GM19324 (cell line): ENCODE measurements around the gene TTC34.

ENCODE experiments used
- ATAC-seq: cut with Tn5 transposase; IDR thresholded peaks from one replicate; pipeline ENCODE4 v1.9.1; 2021; ENCODE audit warnings: mild to moderate bottlenecking, moderate library complexity; ENCODE audit not compliant: unreplicated experiment, low FRiP score

The TTC34 gene

GRCh38 chr1:2594001-2594640 is 207.4 kb downstream of the TTC34 start:
- no peak for ATAC-seq

GRCh38 chr1:2593251-2593878 is 208.1 kb downstream of the TTC34 start:
- ATAC-seq: no peak

GRCh38 chr1:2592672-2593071 is 208.8 kb downstream of the TTC34 start:
- no peak for ATAC-seq

- ATAC-seq: no peak
Measured at GRCh38 chr1:2591581-2592261, 209.8 kb downstream of the TTC34 start.

GRCh38 chr1:2591233-2591580 is 210.3 kb downstream of the TTC34 start:
- ATAC-seq: no peak

GRCh38 chr1:2590233-2591141 is 211.0 kb downstream of the TTC34 start:
- no peak for ATAC-seq

- ATAC-seq: no peak
Measured at GRCh38 chr1:2589431-2590232, 211.9 kb downstream of the TTC34 start.

- ATAC-seq: no peak
Measured at GRCh38 chr1:2588661-2589430, 212.6 kb downstream of the TTC34 start.

GRCh38 chr1:2587860-2588571 is 213.5 kb downstream of the TTC34 start:
- ATAC-seq: no peak

- no peak for ATAC-seq
Measured at GRCh38 chr1:2587071-2587859, 214.2 kb downstream of the TTC34 start.

- peak; percentile 82 for ATAC-seq
Measured at GRCh38 chr1:2586154-2587070, 215.1 kb downstream of the TTC34 start, which contains the start of gene PRXL2B. PRXL2B (plus strand) TSS chr1:2586777; CDS start chr1:2586886, 109 bp downstream.
